NCI-H510A (cell line): Measurements from ENCODE around the gene IRAK2.

Source experiments
- DNase-seq: peaks from one replicate; lab custom pipeline; 2025; lab: John Stamatoyannopoulos, UW

The IRAK2 gene

GRCh38 chr3:10189557-10190354, 25.0 kb downstream of the IRAK2 start:
- DNase-seq, result no peak

DNA sequence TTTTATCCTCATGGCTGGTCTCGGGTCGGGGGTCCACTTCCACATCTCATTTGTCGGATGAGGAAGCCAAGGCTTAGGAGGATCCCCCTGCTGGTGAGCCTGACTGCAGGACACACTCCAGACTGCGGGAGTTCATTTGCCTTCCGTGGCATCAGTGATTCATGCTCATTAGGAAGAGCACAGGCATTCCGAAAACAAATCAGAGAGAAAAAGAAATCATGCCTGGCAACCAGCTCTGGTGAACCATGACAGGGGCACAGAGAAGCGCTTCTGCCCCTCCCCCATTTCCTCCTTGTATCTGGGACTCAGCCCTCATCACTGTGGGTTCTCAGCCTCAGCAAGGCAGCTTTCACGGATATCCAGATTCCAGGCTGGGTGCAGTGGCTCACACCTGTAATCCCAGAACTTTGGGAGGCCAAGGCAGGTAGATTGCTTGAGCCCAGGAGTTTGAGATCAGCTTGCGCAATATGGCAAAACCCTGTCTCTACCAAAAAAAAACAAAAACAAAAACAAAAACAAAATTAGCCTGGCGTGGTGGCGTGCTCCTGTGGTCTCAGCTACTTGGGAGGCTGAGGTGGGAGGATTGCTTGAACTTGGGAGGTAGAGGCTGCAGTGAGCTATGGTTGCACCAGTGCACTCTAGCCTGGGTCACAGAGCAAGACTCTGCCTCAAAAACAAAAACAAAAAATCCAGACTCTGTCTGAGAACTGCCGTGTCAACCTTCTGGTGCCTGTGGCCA, 28.4 kb downstream of the IRAK2 start:
- no peak for DNase-seq

DNA sequence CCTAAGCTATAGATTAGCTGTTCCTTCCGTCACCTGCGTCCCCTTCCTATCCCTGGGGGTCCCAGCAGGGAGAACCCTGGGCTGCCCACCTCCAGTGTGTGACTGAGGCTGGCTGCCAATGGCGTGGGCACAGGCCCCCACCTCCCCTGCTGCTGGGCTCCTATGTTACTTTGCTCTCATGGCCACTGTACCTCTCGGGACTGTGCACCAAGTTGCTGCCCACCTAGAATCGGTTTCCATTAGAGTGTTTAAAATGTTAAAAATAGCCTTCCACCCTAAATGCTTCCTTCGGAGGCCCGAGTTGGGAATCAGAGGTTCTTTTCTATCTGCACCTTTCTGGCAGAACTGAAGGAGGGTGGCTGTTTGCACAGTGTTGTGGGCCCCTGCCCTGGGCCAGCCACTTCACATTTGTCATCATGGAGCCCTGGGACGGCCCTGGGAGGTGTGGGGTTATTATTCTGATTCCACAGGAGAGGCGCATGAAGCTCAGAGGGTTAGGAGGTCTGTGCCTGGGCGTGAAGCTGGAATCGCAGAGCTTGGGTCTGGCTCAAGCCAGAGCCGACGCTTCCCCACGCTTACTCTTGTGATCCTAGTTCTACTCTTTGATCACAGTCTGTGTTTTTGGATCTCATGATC, 29.1 kb downstream of the IRAK2 start:
- no peak for DNase-seq

GRCh38 chr3:10194328-10195071, 29.8 kb downstream of the IRAK2 start:
- no peak for DNase-seq

DNA sequence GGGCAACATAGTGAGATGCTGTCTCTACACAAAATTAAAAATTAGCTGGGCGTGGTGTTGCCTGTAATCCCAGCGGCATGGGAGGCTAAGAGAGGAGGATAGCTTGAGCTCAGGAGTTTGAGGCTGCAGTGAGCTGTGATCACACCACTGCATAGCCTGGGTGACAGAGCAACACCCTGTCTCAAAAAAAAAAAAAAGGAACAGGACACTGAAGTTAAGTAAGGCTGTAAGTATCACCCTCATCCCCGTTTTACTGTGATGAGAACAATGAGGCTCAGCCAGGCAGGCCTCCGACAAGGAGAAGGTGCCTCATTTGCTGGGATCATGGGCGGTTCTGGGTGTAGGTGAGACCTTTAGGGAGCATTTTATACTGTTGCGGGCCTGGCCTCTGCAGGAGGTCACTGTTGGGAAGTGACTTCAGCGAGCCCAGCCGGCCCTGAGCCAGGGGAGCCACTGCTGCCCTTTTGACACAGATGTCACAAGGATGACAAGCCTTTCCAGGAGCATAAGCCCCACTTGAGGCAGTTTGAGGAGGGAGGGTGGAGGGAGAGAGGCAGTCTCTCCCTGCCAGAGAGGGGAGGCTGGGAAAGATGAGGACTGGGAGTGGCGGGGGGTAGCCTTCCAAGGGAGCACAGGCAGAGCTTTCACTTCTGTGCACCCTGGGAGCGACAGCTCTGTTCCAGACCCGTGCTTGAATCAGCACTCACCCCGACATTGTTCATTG, 30.8 kb downstream of the IRAK2 start:
- no peak for DNase-seq

- DNase-seq, result no peak
Measured at GRCh38 chr3:10196389-10197052, 31.8 kb downstream of the IRAK2 start.

- DNase-seq, result no peak
Measured at GRCh38 chr3:10198226-10198625, 33.5 kb downstream of the IRAK2 start.

DNA sequence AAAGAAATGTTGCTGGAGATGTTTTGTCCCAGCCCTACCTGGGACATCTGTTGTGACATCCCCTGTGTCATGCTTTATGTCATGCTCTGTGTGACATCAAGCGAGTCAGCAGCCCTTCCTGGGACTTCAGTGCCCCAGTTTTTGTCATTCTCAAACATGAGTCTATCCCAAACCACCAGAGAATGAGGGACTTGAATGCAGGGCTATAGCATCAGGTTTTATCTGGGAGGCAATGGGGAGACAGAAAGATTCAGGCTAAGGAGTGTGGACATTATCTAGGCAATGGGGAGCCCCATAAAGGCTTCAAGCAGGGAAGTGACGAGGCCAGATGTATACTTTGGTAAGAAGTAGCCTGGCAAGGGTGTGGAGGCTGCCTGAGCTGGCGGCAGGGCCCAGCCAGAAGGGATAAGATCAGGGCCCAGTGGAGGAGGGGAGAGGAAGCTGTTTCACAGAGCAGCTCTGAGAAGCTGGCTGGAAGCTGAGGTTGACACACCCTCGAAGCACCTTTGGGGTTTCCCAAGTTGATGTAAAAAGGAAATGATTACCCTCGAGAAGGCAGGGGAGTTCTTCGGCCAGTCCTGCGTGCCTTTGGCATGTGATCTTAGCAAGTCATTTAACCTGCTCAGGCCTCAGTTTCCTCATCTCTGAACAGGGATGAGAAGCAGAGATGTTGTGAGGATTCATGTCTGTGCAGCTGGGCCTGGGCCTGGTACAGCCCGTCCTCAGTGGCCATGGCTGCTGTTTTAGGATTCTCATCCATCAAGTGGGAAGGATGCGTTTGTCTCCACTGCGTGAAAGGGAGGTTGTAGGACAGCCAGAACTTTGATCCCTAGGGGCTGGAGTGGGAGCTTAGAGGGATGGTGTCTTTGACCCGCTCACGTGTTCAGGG, 34.3 kb downstream of the IRAK2 start:
- no peak for DNase-seq

DNA sequence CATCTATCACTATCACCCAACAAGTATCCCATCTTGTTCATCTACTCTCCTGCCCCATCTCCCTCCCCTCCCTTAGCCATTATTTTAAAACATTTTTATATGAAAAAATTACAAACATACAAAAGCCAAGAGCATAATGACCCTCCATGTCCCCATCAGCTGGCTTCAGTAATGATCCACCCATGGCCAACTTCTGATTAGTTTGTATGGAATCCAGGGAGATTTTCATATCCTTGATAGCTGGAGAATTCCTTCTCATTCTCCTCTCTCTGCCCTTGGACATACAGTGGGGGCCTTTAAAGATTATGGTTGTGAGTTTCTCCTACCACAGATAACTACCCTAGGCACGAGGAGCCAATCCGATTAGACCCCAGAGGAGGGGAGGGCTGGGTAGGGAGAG, 40.2 kb downstream of the IRAK2 start:
- no peak for DNase-seq

GRCh38 chr3:10205451-10206165, 40.9 kb downstream of the IRAK2 start:
- DNase-seq, result no peak

DNA sequence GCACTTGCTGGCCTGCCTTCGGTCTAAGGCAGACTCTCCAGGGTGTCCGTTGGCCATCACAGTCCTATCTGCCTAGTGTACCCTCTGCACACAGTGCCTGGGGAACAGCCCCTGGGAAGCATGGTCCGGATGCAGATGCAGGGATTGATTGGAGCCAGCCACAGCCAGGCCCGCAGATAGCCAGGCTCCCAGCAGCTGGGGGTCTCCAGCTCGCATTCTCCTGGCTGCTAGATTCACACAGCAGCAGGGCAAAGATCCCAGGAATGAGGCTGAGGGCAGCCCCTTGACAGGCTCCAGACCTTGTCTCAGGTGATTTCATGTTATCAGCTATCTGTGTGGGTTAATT, 41.4 kb downstream of the IRAK2 start:
- no peak for DNase-seq

- no peak for DNase-seq
Measured at GRCh38 chr3:10213156-10213792, 48.6 kb downstream of the IRAK2 start.

GRCh38 chr3:10215578-10216368, 51.1 kb downstream of the IRAK2 start:
- no peak for DNase-seq

GRCh38 chr3:10217359-10217758, 52.6 kb downstream of the IRAK2 start:
- DNase-seq, result no peak

- DNase-seq, result no peak
Measured at GRCh38 chr3:10219737-10220136, 55.0 kb downstream of the IRAK2 start.

DNA sequence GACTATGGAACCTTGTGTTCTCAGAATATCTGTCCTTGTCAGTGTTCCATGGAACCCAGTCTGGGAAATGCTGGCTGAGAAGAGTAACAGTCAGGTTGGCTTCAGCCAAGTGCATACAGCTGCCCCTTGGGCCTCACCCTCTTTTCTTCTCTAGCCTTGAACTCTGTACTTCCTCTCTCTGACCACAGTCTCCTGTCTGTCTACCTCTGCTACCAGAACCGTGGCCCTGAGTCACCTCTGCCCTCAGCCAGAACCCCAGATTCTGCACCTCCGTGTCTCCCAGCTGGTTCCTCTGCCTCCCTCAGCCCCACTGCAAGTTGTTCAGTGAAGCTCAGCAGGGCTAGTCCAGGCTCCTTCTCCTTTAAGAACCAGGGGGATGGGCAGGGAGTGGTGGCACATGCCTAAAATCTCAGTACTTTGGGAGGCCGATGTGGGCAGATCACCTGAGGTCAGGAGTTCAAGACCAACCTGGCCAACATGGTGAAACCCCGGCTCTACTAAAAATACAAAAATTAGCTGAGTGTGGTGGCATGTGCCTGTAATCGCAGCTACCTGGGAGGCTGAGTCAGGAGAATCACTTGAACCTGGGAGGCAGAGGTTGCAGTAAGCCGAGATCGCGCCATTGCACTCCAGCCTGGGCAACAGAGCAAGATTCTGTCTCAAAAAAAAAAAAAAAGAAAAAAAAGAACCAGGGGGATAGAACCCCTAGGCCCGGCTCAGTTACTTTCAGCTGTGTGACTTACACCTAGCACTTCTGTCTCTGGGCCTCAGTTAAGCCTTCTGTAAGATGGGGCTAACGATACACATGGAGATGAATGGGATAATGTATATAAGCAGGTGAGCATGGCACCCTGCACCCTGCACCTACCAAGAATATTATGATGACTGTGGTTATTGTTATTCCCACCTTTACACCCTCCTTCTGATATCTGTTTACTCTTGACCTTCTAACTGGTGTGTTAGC, 59.2 kb downstream of the IRAK2 start:
- DNase-seq, result no peak
